A549 (cell line): ENCODE data around the gene UST. TPM values are rescaled to one million over a fixed set of nuclear protein-coding genes. Genes with fewer than 3 reads are reported as not detected.
"Not testable (repeated sequence)": the region's sequence is repeated elsewhere in the genome, so short reads cannot be mapped to it uniquely, and the experiment has no call there.

Source experiments
- ATAC-seq, 2 experiments: fragments of 200-7000 bp in 1 of 2; fragments of >200 bp in 1 of 2; cut with Nextera tagmentation in 1 of 2; cut with Tn5 transposase in 1 of 2; 3 replicates each; pipeline versions ENCODE4 v1.8.0 to v1.9.1; 2018 to 2020; ENCODE audit warnings: mild to moderate bottlenecking in 1 of 2, moderate library complexity in 1 of 2
- CTCF ChIA-PET: fragments of 300-600 bp; sonication (Branson Sonifier 250); formaldehyde crosslinking; extraction: SDS; loops from one replicate; lab custom pipeline; 2021; ENCODE audit warnings: antibody characterized with exemption, inconsistent platforms; lab: Yijun Ruan, JAX
- POLR2A ChIA-PET: fragments of 350-600 bp; formaldehyde crosslinking; extraction: SDS; loops from one replicate; lab custom pipeline; 2021; ENCODE audit warnings: antibody characterized with exemption, inconsistent platforms; lab: Yijun Ruan, JAX
- DNase-seq, 2 experiments: peaks; one replicate each; pipeline versions ENCODE4 v3.0.0 to v3.0.0-alpha.2; 2011 to 2016; ENCODE audit warnings: low read depth in 1 of 2, low spot score in 1 of 2
- FAIRE-seq: peaks from 2 replicates; lab custom pipeline; 2011; peaks lifted over from hg19 to GRCh38; lab: Jason Lieb, UNC
- H3K27ac ChIP-seq, 2 experiments: fragments of >200 bp; sonication (Bioruptor Twin); formaldehyde crosslinking; 3 replicates each; pipeline ENCODE4 v1.5.1; 2016 to 2017
- H3K4me1 ChIP-seq: fragments of >200 bp; sonication (Bioruptor Twin); formaldehyde crosslinking; 3 replicates; pipeline ENCODE4 v1.6.1; 2016
- H3K4me2 ChIP-seq: fragments of >200 bp; sonication (Bioruptor Twin); formaldehyde crosslinking; 3 replicates; pipeline ENCODE4 v1.6.1; 2016
- H3K4me3 ChIP-seq: fragments of >200 bp; sonication (Bioruptor Twin); formaldehyde crosslinking; 3 replicates; pipeline ENCODE4 v1.5.1; 2016
- H3K9me3 ChIP-seq: fragments of >200 bp; sonication (Bioruptor Twin); formaldehyde crosslinking; 3 replicates; pipeline ENCODE4 v1.6.1; 2016
- BCL3 ChIP-seq: fragments of >200 bp; sonication (Bioruptor Twin); formaldehyde crosslinking; IDR thresholded peaks from 3 replicates; pipeline ENCODE4 v1.6.1; 2016
- BHLHE40 ChIP-seq: IDR thresholded peaks from 2 replicates; pipeline ENCODE4 v1.6.1; 2012; ENCODE audit warnings: low read depth, low read length, inconsistent platforms
- CHD4 ChIP-seq: fragments of 200-600 bp; sonication (generic); IDR thresholded peaks from 2 replicates; pipeline ENCODE4 v1.6.1; 2016; ENCODE audit warnings: antibody characterized with exemption, mild to moderate bottlenecking, borderline replicate concordance
- EHF ChIP-seq: fragments of 250-450 bp; sonication (Bioruptor Pico); IDR thresholded peaks from 2 replicates; pipeline ENCODE4 v1.5.0; 2020; ENCODE audit warnings: mild to moderate bottlenecking
- EHMT2 ChIP-seq: fragments of 200-600 bp; sonication (generic); IDR thresholded peaks from 2 replicates; pipeline ENCODE4 v1.6.1; 2016; ENCODE audit warnings: antibody characterized with exemption, low read depth, mild to moderate bottlenecking, moderate library complexity
- FOSB ChIP-seq: fragments of 250-450 bp; sonication (Bioruptor Pico); IDR thresholded peaks from 2 replicates; pipeline ENCODE4 v1.5.0; 2020; ENCODE audit warnings: mild to moderate bottlenecking, moderate library complexity
- FOXS1 ChIP-seq: fragments of 250-450 bp; sonication (Bioruptor Pico); IDR thresholded peaks from 2 replicates; pipeline ENCODE4 v1.5.0; 2020; ENCODE audit warnings: mild to moderate bottlenecking, moderate library complexity
- GATA3 ChIP-seq: IDR thresholded peaks from 2 replicates; pipeline ENCODE4 v1.6.1; 2012; ENCODE audit warnings: borderline replicate concordance
- JUN ChIP-seq, 2 experiments: fragments of >200 bp; sonication (Bioruptor Twin); formaldehyde crosslinking; IDR thresholded peaks; 2 replicates in 1 of 2; 3 replicates in 1 of 2; pipeline ENCODE4 v1.6.1; 2016 to 2017
- JUNB ChIP-seq: fragments of >200 bp; sonication (Bioruptor Twin); formaldehyde crosslinking; IDR thresholded peaks from 2 replicates; pipeline ENCODE4 v1.6.1; 2016
- MAZ ChIP-seq: fragments of 150-350 bp; IDR thresholded peaks from 2 replicates; pipeline ENCODE4 v1.6.1; 2014; ENCODE audit warnings: antibody characterized with exemption, low read depth, low read length, borderline replicate concordance
- MYC ChIP-seq: IDR thresholded peaks from 2 replicates; pipeline ENCODE4 v1.6.1; 2012; ENCODE audit warnings: mild to moderate bottlenecking, inconsistent platforms, low read length, improper control_type of control experiment, borderline replicate concordance
- NFE2L2 ChIP-seq: fragments of 150-350 bp; conservative IDR thresholded peaks from 2 replicates; pipeline ENCODE4 v1.6.1; 2014; ENCODE audit warnings: low read length
- RARB ChIP-seq: fragments of 250-450 bp; sonication (Bioruptor Pico); IDR thresholded peaks from 2 replicates; pipeline ENCODE4 v1.8.0; 2021; ENCODE audit warnings: mild to moderate bottlenecking, moderate library complexity
- USF2 ChIP-seq: fragments of 450-650 bp; IDR thresholded peaks from 2 replicates; pipeline ENCODE4 v1.6.1; 2014; ENCODE audit warnings: antibody characterized with exemption
- ZC3H11A ChIP-seq: fragments of 450-650 bp; IDR thresholded peaks from 2 replicates; pipeline ENCODE4 v1.6.1; 2014; ENCODE audit warnings: antibody characterized with exemption, mild to moderate bottlenecking
- WGBS: methylation state at CpG from one replicate; pipeline ENCODE4 v1.1.6; 2017; ENCODE audit errors: missing lambda C conversion rate; 5-methylcytosine and 5-hydroxymethylcytosine counted together
- polyA plus RNA-seq, 4 experiments: library from polyadenylated mRNA; depleted of rRNA in 3 of 4; stranded (reverse); fragments of >200 nt; fragmentation: RNase III in 1 of 4; extraction: RNeasy Plus Mini Kit Qiagen cat#74134 plus additional on column Dnase treatment in 1 of 4; gene quantifications; 2 replicates in 3 of 4; 3 replicates in 1 of 4; pipeline ENCODE4 v1.2.3, GENCODE V29; 2011 to 2017

Gene UST
- polyA plus RNA-seq, 2 of the 4 experiments (the other 2 are of a cell fraction), result 0.54 to 1.7 TPM

GRCh38 chr6:148775161-148775560 is 28.3 kb downstream of the UST start (continued):
- no peak for TF ChIP-seq MYC
- TF ChIP-seq EHMT2, result no peak
- TF ChIP-seq USF2, result no peak

GRCh38 chr6:148776321-148777308 is 29.8 kb downstream of the UST start:
- WGBS, result 61% methylated on average over 13 of the region's 15 CpGs
- no peaks in the 10 kb centered on the region for H3K9me3 ChIP-seq
- CTCF ChIA-PET, result no interaction called here
- H3K4me3 ChIP-seq, result no peak overlapping the region
- no peak overlapping the region for H3K27ac ChIP-seq
- H3K4me1 ChIP-seq, result 0 out of 3 replicates have a peak, but pooled peaks cover 3% of the 10 kb centered on the region
- ATAC-seq (no peak), FAIRE-seq (no peak)
- peak overlapping the region; percentile 21; the same call in 1 of the 3 replicates for H3K4me2 ChIP-seq
- POLR2A ChIA-PET, result no interaction called here
- TF ChIP-seq CHD4 (no peak), NFE2L2 (no peak), JUNB (no peak), EHF (CRISPR knock-in tag) (no peak), FOSB (no peak), BHLHE40 (no peak), FOXS1 (CRISPR knock-in tag) (no peak)
- TF ChIP-seq, all 56 proteins: peak for 0
- DNase-seq, result peak in 1 of 2 experiments; percentile 26

- Histone ChIP-seq H3K27ac (no peak overlapping the region), H3K9me3 (no peaks in the 10 kb centered on the region), H3K4me3 (no peak overlapping the region), H3K4me2 (no peak overlapping the region), H3K4me1 (0 out of 3 replicates have a peak, but pooled peaks cover 3% of the 10 kb centered on the region)
- DNase-seq (no peak), ATAC-seq (no peak), FAIRE-seq (no peak)
- 66% methylated on average over 6 of the region's 6 CpGs for WGBS
- TF ChIP-seq GATA3, result no peak
- no peak for TF ChIP-seq RARB (CRISPR knock-in tag)
- no peak for TF ChIP-seq ZC3H11A
- TF ChIP-seq BCL3, result no peak
- no peak for TF ChIP-seq JUN (IDR thresholded peaks at IDR 0.05)
- no peak for TF ChIP-seq MAZ
- CTCF ChIA-PET, result no interaction called here
- POLR2A ChIA-PET, result no interaction called here
These were observed 32.3 kb downstream of the UST start for GRCh38 chr6:148779142-148779562.

- WGBS, result 69% methylated on average over 1 of the region's 1 CpG
- H3K9me3 ChIP-seq, POLR2A ChIA-PET, H3K27ac ChIP-seq, H3K4me3 ChIP-seq, CTCF ChIA-PET, H3K4me2 ChIP-seq, FAIRE-seq, ATAC-seq, DNase-seq, H3K4me1 ChIP-seq: not testable (repeated sequence)
These were observed 33.6 kb downstream of the UST start for GRCh38 chr6:148780423-148780822.
